ENCODE results near the gene CDH4. TPM values are rescaled to one million over a fixed set of nuclear protein-coding genes. Genes with fewer than 3 reads are reported as not detected.

CDH4 gene
- total and polyA plus RNA-seq, 2 of the 8 experiments (the other 6 are each of a cell fraction or from before 2014, with no cell fraction given), result 4.3 to 7.9 TPM

DNA sequence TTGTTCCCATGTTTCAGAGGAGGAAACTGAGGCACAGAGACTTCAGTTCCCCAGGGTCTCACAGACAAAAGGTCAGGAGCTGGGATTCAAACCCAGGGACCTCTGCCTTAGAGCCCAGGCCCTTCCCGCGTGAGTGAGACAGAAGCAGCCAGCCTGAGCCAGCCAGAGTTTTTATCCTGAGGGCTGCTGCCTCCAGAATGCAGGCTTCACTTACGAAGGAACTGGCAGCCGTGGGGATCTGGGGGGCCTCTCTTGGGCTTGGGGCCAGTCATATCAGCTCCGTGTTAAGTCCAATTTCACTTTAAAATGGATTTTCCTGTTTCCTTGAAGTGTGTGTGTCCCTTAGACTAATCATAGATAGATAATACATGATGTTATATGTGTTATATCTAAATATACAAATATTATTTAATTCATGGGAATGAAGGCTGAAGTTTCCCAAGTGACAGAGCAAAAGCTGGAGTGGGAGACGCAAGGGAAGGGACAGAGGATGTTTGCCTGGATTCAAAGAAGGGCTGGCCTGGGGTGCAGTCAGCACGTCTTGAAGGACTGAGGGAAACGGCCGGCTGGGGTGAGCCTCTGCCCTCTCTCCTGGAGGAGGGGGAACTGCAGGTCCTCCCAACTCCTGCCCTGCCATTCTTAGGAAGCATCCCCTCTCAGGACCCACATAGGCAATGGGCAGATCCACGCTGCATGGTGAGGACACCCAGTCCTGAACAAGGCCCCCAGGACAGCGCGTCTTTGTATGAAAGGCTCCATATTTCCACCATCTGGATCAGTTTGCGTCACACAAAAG is 320.1 kb downstream of the CDH4 start:
- no peak overlapping the region for H4K8ac ChIP-seq (ENCODE audit: extremely low read depth, insufficient read depth, low read length)

More for the DNA sequence above, 320.1 kb downstream of the CDH4 start:
- no peak overlapping the region for H3K27ac ChIP-seq (ENCODE audit: low read depth, low read length)
- no peak for TF ChIP-seq CTBP2 (IDR thresholded peaks at IDR 0.05; ENCODE audit: borderline replicate concordance, insufficient read depth, insufficient read length, low read length)
- TF ChIP-seq TAF7 (optimal IDR thresholded peaks at IDR 0.05; ENCODE audit: borderline replicate concordance, low read depth, low read length), result no peak
- no peak for TF ChIP-seq TCF12 (IDR thresholded peaks at IDR 0.05; ENCODE audit: low read depth, low read length)
- no peak for TF ChIP-seq JUND (IDR thresholded peaks at IDR 0.05; ENCODE audit: low read length)
- TF ChIP-seq GTF2F1 (IDR thresholded peaks at IDR 0.05; ENCODE audit: borderline replicate concordance, low read depth, low read length), result no peak
- no peak for TF ChIP-seq SAP30 (IDR thresholded peaks at IDR 0.05; ENCODE audit: insufficient read depth, insufficient replicate concordance, low read length)
- H3K4me3 ChIP-seq (ENCODE audit: extremely low read depth in 1 of 4, insufficient read depth in 2 of 4, low read depth in 3 of 4, low read length in 4 of 4), result no peak overlapping the region
- no peak overlapping the region for H3K4me2 ChIP-seq (ENCODE audit: insufficient read depth in 1 of 2, low read depth in 2 of 2, low read length in 2 of 2)
- no peaks in the 10 kb centered on the region; a peak in 1 of 4 replicates for H3K9me3 ChIP-seq (ENCODE audit: insufficient read depth in 2 of 2, low read depth in 1 of 2, low read length in 1 of 2)
- no peak overlapping the region for H2AFZ ChIP-seq (ENCODE audit: low read length)
- no peaks in the 10 kb centered on the region for H3K36me3 ChIP-seq (ENCODE audit: control insufficient read depth in 2 of 4, insufficient read depth in 4 of 4, low read length in 3 of 4)
- no peak overlapping the region for H3K56ac ChIP-seq (replicated peaks; ENCODE audit: insufficient read length, low read depth, low read length)
- DNase-seq (ENCODE audit: low read depth in 1 of 2, low spot score in 2 of 2) (no peak), FAIRE-seq (no peak)
- no peak overlapping the region for H3K14ac ChIP-seq (ENCODE audit: insufficient read length)
- WGBS, 2 experiments (ENCODE audit: extremely low coverage in 1 of 2, insufficient coverage in 1 of 2, insufficient read length in 1 of 2, insufficient replicate concordance in 2 of 2, low coverage in 1 of 2, low lambda C conversion rate in 2 of 2, missing lambda C conversion rate in 1 of 2), result 92% methylated on average over 13 of the region's 13 CpGs; no CpG with 5 or more reads in 1 of the 2 experiments
- H3K4ac ChIP-seq (replicated peaks; ENCODE audit: insufficient read length, low read depth, low read length), result no peak overlapping the region
- H3K27me3 ChIP-seq (replicated peaks in 1 of 4; ENCODE audit: control insufficient read depth in 3 of 4, extremely low read depth in 1 of 4, insufficient read depth in 3 of 4, low read length in 3 of 4), result peaks cover 0 to 2% (median 0%) of the 10 kb centered on the region in 4 experiments; a peak in 2 of 7 replicates
- 0 out of 2 replicates have a peak overlapping the region, but pooled peaks have one; percentile 2 for H2BK12ac ChIP-seq (ENCODE audit: low read depth, low read length)
- no peak overlapping the region for H2BK20ac ChIP-seq (ENCODE audit: low read length)
- H3K23me2 ChIP-seq (ENCODE audit: low read depth, low read length), result peaks cover 8% of the 10 kb centered on the region; the same call in 1 of the 2 replicates
- no peak overlapping the region for H4K91ac ChIP-seq (replicated peaks; ENCODE audit: insufficient read length, low read length)
- H2AK5ac ChIP-seq (ENCODE audit: low read depth, low read length), result 0 out of 2 replicates have a peak overlapping the region, but pooled peaks have one; percentile 24
- no peak overlapping the region for H3K18ac ChIP-seq (ENCODE audit: extremely low read depth, low read length)
- peaks cover 0 to 7% (median 1%) of the 10 kb centered on the region in 4 experiments; a peak in 2 of 7 replicates for H3K4me1 ChIP-seq (replicated peaks in 1 of 4; ENCODE audit: control insufficient read depth in 3 of 4, insufficient read depth in 4 of 4, low read length in 3 of 4)
- ChIA-PET CTCF (ENCODE audit: partially characterized antibody) (interaction anchor here (1.0 to 1.5 kb wide), 2 partner anchors 27 to 324 kb away, joined by 3 read pairs; no protein-coding TSS in a partner anchor), POLR2A (ENCODE audit: partially characterized antibody) (interaction anchor here (1.2 kb wide), 1 partner anchor 17 kb away, joined by 3 read pairs; no protein-coding TSS in a partner anchor)
- H3K79me2 ChIP-seq (ENCODE audit: control insufficient read depth in 1 of 2, insufficient read depth in 2 of 2, low read length in 2 of 2), result no peaks in the 10 kb centered on the region
- no peak overlapping the region for H3K9ac ChIP-seq (replicated peaks in 1 of 4; ENCODE audit: extremely low read depth in 1 of 4, low read depth in 3 of 4, low read length in 3 of 4)
- H4K5ac ChIP-seq (ENCODE audit: insufficient read length, low read depth, low read length), result no peak overlapping the region
- no peak overlapping the region for H2BK5ac ChIP-seq (ENCODE audit: low read depth, low read length)
- H4K20me1 ChIP-seq (replicated peaks in 1 of 2; ENCODE audit: control insufficient read depth in 1 of 2, insufficient read depth in 2 of 2, low read length in 2 of 2), result no peaks in the 10 kb centered on the region
- H3K23ac ChIP-seq (ENCODE audit: insufficient read length), result no peak overlapping the region
- no peaks in the 10 kb centered on the region for H3K79me1 ChIP-seq (ENCODE audit: low read depth, low read length)
- H2BK15ac ChIP-seq (ENCODE audit: low read length), result 0 out of 2 replicates have a peak overlapping the region, but pooled peaks have one; percentile 92
- H2BK120ac ChIP-seq (replicated peaks; ENCODE audit: low read depth, low read length), result no peak overlapping the region

All from H1 (cell line).